HG03571 (cell line): ENCODE measurements around the gene LRRN1.

Source experiments
- ATAC-seq: cut with Tn5 transposase; IDR thresholded peaks from one replicate; pipeline ENCODE4 v1.9.1; 2021; ENCODE audit not compliant: unreplicated experiment

The LRRN1 gene

DNA sequence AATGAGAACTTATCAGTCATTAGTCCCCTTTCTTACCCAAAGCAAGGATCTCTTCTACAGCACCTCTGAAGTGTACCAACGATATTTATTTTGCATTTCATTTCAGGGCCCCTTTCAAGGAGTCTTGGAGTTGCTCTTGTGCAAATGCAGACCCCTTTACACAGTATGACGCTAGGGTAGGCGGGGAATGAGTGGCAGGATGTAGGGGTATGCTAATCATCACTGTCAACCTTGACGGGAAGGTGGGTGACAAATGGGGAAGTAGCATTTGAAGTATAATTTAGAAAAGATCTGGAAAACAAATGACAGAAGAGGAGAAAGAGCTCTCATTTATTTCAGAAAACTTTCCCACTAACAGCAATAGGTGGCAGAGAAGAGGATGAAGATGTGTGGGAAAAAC, 94.4 kb downstream of the LRRN1 start:
- ATAC-seq, result no peak
